PFSK-1 (cell line): ENCODE measurements around the gene TGM5.

ENCODE experiments used
- POLR2AphosphoS5 ChIP-seq: IDR thresholded peaks from 2 replicates; pipeline ENCODE4 v1.6.1; 2012; ENCODE audit warnings: low read depth, mild to moderate bottlenecking, control low read depth, low read length, moderate library complexity
- REST ChIP-seq, 2 experiments: IDR thresholded peaks; 2 replicates each; pipeline versions ENCODE4 v1.6.1 to v1.8.0; 2011 to 2012; ENCODE audit warnings: low read depth in 2 of 2, low read length in 2 of 2, control low read depth in 1 of 2, inconsistent platforms in 1 of 2, mild to moderate bottlenecking in 1 of 2, moderate library complexity in 1 of 2; ENCODE audit not compliant: insufficient read depth in 1 of 2
- SIN3A ChIP-seq: IDR thresholded peaks from 2 replicates; pipeline ENCODE4 v1.6.1; 2012; ENCODE audit warnings: mild to moderate bottlenecking, low read length, moderate library complexity, borderline replicate concordance; ENCODE audit not compliant: insufficient read depth

- TF ChIP-seq REST (IDR thresholded peaks at IDR 0.05; ENCODE audit: insufficient read depth in 1 of 2, low read depth in 2 of 2, low read length in 2 of 2) (no peak), SIN3A (no peak), POLR2AphosphoS5 (no peak)
Measured at GRCh38 chr15:43214169-43214568, 52.6 kb downstream of the TGM5 start.
